Iris pigment epithelial cell (primary cell): ENCODE data around the gene AIF1.

Source experiments
- DNase-seq: peaks from one replicate; pipeline ENCODE4 v3.0.0-alpha.2; 2011; ENCODE audit warnings: low read depth

AIF1 gene

DNA sequence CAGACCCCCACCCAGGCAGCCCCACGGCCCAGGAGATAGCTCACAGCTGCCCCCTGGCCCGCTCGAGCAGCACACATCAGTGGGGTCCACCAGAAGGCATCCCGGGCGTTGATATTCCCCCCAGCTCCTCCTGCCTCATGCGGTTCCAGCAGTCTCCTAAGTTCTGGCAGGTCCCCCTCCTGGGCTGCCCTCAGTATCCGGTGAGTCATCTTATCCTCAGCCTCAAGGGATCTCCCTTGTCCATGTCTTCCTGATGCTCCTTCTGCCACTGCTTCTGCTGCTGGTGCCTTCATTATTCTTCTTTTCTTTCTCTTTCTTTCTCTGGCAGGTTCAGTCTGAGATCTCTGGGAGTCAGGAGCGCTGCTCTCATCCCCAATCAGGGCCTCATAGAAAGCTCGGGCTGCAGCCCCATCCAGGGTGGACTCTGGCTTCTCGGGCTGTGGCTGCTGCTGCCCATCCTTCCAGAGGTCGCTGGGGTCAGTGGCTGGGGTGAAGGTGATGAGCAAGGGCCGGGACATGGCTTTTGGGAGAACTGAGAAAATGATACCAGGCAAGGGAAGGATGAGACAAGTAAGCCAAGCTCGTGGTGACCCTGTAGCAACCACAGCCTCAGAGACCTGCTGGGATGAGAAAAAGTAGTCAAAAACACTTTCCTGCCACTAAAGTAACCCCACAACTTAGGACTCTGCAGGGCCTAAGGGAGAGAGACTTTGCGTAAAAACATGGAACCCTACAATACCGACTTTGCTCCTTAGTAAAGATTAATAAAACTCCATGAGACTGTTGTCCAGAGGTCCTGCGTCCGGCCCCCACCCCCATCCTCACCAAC, 49.1 kb downstream of the AIF1 start:
- peak; percentile 87 for DNase-seq

DNA sequence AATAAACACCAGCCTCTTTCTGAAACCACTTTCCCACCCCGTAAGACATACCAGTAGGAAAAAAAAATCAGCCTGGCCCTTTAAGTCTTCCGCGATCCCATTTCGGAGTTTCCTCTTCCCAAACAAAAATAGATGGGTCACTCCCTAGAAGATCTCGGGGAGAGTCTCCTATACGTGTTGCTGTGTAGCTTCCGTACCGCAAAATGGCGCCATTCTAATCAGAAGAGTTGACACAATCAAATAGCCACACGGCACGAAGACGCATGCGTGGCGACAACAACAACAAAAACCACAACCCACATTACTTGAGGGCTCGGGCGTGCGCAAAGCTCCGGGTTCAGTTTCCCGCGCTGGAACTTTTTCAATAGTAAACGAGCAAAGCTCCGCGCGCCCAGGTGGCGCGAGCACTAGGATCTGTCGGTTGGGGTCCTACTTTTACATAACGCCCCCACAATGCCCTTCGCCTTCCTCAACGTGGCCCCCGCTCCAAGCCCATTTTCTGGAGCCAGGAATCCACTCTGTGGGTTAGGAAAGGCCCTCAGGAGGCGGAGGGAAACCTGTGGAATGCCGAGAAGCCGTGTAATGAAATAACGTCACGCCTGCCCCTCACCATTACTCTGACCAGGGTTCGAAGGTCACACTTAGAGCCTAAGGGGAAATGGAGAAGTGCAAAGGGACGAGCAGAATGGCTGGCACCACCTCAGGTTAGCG, 49.9 kb downstream of the AIF1 start, which contains the start of gene GPANK1:
Gene GPANK1 (minus strand): TSS at position 208 of the 711 bp plus-strand sequence. CDS start 519 bp downstream, outside the sequence.
- DNase-seq, result peak; percentile 96

DNA sequence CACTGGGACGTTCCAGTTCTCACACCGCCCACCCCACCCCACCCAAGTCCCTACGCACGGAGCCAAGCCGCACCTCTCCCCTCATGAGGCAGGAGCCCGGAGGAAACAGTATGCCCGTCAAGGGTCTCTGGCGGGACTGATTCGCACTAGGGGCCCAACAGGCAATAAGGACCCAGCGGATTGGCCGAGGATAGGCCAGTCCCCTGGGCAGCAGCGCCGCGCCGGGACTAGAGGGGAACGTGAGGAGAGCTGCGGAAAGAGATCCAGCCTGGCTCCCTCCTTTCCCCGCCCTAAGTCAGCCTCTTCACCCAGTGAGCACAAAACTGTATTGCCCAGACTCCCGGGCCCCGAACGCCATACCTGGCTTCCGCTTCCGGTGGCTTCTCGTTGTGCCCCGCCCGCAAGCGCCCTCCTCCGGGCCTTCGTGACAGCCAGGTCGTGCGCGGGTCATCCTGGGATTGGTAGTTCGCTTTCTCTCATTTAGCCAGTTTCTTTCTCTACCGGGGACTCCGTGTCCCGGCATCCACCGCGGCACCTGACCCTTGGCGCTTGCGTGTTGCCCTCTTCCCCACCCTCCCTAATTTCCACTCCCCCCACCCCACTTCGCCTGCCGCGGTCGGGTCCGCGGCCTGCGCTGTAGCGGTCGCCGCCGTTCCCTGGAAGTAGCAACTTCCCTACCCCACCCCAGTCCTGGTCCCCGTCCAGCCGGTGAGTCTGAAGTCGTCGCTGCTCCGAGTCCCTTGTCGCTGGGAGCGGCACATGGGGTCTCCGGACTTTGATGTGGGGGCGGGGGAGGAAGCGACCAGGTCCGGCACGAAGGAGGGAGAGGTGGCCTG, 50.7 kb downstream of the AIF1 start, which contains the start of gene CSNK2B:
Gene CSNK2B (plus strand): TSS at position 580 of the 836 bp plus-strand sequence. CDS start 752 bp downstream, outside the sequence.
- DNase-seq, result peak; percentile 98

DNA sequence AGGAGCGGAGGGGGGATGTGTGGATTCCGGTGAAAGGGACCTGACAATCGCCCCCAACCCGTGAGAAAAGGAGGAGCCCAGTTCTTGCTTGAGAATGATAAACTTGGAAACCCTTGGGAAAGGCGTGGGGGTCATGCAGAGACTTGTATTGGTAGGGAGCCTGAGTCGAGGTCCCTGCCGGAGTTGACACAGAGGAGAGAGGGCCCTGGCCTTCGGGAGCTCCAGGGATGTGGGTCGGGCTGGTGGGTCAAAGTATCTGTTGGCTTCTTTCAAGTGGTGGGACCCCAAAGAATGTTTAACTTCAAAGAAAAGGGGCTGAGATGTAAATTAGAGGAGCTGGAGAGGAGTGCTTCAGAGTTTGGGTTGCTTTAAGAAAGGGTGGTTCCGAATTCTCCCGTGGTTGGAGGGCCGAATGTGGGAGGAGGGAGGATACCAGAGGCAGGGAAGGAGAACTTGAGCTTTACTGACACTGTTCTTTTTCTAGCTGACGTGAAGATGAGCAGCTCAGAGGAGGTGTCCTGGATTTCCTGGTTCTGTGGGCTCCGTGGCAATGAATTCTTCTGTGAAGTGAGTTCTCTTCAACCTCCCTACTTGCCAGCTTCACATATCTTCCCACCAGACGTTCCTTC, 51.4 kb downstream of the AIF1 start:
- peak; percentile 51 for DNase-seq
